Osteoblast (primary cell): ENCODE measurements around the gene TIAM2. TPM values are rescaled to one million over a fixed set of nuclear protein-coding genes. Genes with fewer than 3 reads are reported as not detected.

Experiments
- DNase-seq: peaks from one replicate; pipeline ENCODE4 v3.0.0; 2011; ENCODE audit warnings: low spot score, mixed read lengths; ENCODE audit not compliant: insufficient read length; ENCODE audit errors: missing footprints
- H2AFZ ChIP-seq: 2 replicates; pipeline ENCODE4 v1.6.0; 2011; ENCODE audit warnings: mild to moderate bottlenecking, low read length
- H3K27ac ChIP-seq: 2 replicates; pipeline ENCODE4 v1.5.1; 2011; ENCODE audit warnings: mild to moderate bottlenecking, low read depth, low read length, moderate library complexity
- H3K27me3 ChIP-seq: 2 replicates; pipeline ENCODE4 v1.6.0; 2012; ENCODE audit warnings: mild to moderate bottlenecking, control low read depth, inconsistent platforms, low read length, moderate library complexity; ENCODE audit not compliant: insufficient read depth
- H3K36me3 ChIP-seq: 2 replicates; pipeline ENCODE4 v1.5.1; 2011; ENCODE audit warnings: mild to moderate bottlenecking, low read length, control low read depth, moderate library complexity; ENCODE audit not compliant: insufficient read depth
- H3K4me1 ChIP-seq: 2 replicates; pipeline ENCODE4 v1.5.1; 2011; ENCODE audit warnings: mild to moderate bottlenecking, low read length, control low read depth, moderate library complexity; ENCODE audit not compliant: insufficient read depth
- H3K4me2 ChIP-seq: 2 replicates; pipeline ENCODE4 v1.6.0; 2011; ENCODE audit warnings: mild to moderate bottlenecking, low read length; ENCODE audit not compliant: insufficient read depth
- H3K4me3 ChIP-seq: fragments of 200-600 bp; sonication (generic); 3 replicates; pipeline ENCODE4 v1.5.1; 2012; ENCODE audit warnings: mild to moderate bottlenecking, low read length, inconsistent platforms; ENCODE audit not compliant: insufficient read depth
- H3K79me2 ChIP-seq: 2 replicates; pipeline ENCODE4 v1.6.0; 2012; ENCODE audit warnings: mild to moderate bottlenecking, low read length, control low read depth, inconsistent platforms; ENCODE audit not compliant: insufficient read depth
- H3K9me3 ChIP-seq: 2 replicates; pipeline ENCODE4 v1.5.1; 2011; ENCODE audit warnings: low read depth, low read length, control low read depth
- H4K20me1 ChIP-seq: 2 replicates; pipeline ENCODE4 v1.6.0; 2012; ENCODE audit warnings: mild to moderate bottlenecking, low read length, control low read depth; ENCODE audit not compliant: insufficient read depth
- total RNA-seq: library from RNA; depleted of rRNA; stranded (reverse); fragments of >200 nt; gene quantifications from 2 replicates; pipeline ENCODE4 v1.2.3, GENCODE V29; 2012
- TF ChIP-seq, protein P1 (sequence below): IDR thresholded peaks from 2 replicates; pipeline ENCODE4 v1.5.1; 2011; ENCODE audit warnings: mild to moderate bottlenecking, low read depth, low read length, moderate library complexity; ENCODE audit errors: extremely low read depth

Gene TIAM2
- total RNA-seq, 1 donor, result 31.8 TPM

- TF ChIP-seq, protein P1, sequence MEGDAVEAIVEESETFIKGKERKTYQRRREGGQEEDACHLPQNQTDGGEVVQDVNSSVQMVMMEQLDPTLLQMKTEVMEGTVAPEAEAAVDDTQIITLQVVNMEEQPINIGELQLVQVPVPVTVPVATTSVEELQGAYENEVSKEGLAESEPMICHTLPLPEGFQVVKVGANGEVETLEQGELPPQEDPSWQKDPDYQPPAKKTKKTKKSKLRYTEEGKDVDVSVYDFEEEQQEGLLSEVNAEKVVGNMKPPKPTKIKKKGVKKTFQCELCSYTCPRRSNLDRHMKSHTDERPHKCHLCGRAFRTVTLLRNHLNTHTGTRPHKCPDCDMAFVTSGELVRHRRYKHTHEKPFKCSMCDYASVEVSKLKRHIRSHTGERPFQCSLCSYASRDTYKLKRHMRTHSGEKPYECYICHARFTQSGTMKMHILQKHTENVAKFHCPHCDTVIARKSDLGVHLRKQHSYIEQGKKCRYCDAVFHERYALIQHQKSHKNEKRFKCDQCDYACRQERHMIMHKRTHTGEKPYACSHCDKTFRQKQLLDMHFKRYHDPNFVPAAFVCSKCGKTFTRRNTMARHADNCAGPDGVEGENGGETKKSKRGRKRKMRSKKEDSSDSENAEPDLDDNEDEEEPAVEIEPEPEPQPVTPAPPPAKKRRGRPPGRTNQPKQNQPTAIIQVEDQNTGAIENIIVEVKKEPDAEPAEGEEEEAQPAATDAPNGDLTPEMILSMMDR, result peak; percentile 76
- peak; percentile 72 for DNase-seq
- peaks cover 18% of the 10 kb centered on the region for H3K36me3 ChIP-seq
- no peaks in the 10 kb centered on the region for H3K9me3 ChIP-seq
- no peak overlapping the region for H3K27ac ChIP-seq
- H3K4me2 ChIP-seq, result no peak overlapping the region
- no peaks in the 10 kb centered on the region for H3K79me2 ChIP-seq
- no peak overlapping the region for H3K4me3 ChIP-seq
- no peaks in the 10 kb centered on the region for H4K20me1 ChIP-seq
- H3K4me1 ChIP-seq, result peaks cover 19% of the 10 kb centered on the region
- no peak overlapping the region for H2AFZ ChIP-seq
- H3K27me3 ChIP-seq, result no peaks in the 10 kb centered on the region
These were observed 179.6 kb downstream of the TIAM2 start for GRCh38 chr6:155174576-155175211.

- Histone ChIP-seq H3K4me1 (no peaks in the 10 kb centered on the region), H4K20me1 (no peaks in the 10 kb centered on the region), H2AFZ (no peak overlapping the region), H3K27me3 (no peaks in the 10 kb centered on the region), H3K79me2 (no peaks in the 10 kb centered on the region), H3K4me2 (no peak overlapping the region), H3K27ac (no peak overlapping the region), H3K4me3 (no peak overlapping the region), H3K9me3 (no peaks in the 10 kb centered on the region), H3K36me3 (peaks cover 29% of the 10 kb centered on the region)
- TF ChIP-seq, protein P1, result peak; percentile 74
- peak; percentile 61 for DNase-seq
These were observed 182.3 kb downstream of the TIAM2 start for GRCh38 chr6:155177363-155177961.

DNA sequence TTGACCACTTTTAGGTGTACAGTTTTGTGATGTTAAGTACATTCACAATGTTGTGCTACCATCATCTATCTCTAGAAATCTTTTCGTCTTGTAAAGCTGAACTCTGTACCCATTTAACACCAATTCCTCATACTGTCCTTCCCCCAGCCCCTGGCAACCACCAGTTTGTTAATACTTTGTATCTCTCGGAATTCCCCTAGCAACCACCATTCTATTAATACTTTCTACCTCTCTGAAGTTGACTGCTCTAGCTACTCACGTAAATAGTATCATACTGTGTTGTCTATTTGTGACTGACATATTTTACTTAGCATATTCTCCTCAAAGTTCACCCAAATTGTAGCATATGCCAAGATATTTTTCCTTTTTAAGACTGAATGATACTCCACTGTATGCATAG is 186.4 kb downstream of the TIAM2 start:
- no peak for DNase-seq
- Histone ChIP-seq H3K79me2 (no peaks in the 10 kb centered on the region), H3K27ac (no peak overlapping the region), H3K4me1 (peaks cover 11% of the 10 kb centered on the region), H3K36me3 (peaks cover 29% of the 10 kb centered on the region), H4K20me1 (no peaks in the 10 kb centered on the region), H3K4me2 (no peak overlapping the region), H3K27me3 (no peaks in the 10 kb centered on the region), H2AFZ (no peak overlapping the region), H3K4me3 (no peak overlapping the region), H3K9me3 (no peaks in the 10 kb centered on the region)
- TF ChIP-seq, protein P1, result no peak

DNA sequence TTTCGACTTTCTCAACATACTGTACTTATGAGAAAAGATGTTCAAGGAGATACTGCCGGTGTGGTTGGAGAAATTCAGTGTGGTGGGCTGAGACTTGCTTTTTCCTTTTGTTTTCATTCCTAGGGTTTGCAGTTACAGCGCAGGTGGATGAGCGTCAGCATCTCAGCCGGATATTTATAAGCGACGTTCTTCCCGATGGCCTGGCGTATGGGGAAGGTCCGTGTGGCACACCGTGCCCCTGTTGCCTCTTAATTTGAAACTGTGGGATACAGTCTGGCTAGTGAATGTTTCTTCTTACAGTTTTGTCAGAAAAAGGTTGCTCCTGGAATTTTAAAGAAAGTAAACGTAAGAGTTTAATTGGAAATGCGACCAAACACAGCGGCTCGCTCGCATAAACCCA is 187.0 kb downstream of the TIAM2 start:
- TF ChIP-seq, protein P1, result no peak
- H2AFZ ChIP-seq, result no peak overlapping the region
- no peaks in the 10 kb centered on the region for H3K79me2 ChIP-seq
- H3K4me3 ChIP-seq, result no peak overlapping the region
- no peak overlapping the region for H3K27ac ChIP-seq
- H4K20me1 ChIP-seq, result no peaks in the 10 kb centered on the region
- no peaks in the 10 kb centered on the region for H3K27me3 ChIP-seq
- no peak overlapping the region for H3K4me2 ChIP-seq
- DNase-seq, result no peak
- no peaks in the 10 kb centered on the region for H3K9me3 ChIP-seq
- H3K4me1 ChIP-seq, result peaks cover 17% of the 10 kb centered on the region
- peaks cover 29% of the 10 kb centered on the region for H3K36me3 ChIP-seq
